ENCODE data around the gene CREB5.

DNA sequence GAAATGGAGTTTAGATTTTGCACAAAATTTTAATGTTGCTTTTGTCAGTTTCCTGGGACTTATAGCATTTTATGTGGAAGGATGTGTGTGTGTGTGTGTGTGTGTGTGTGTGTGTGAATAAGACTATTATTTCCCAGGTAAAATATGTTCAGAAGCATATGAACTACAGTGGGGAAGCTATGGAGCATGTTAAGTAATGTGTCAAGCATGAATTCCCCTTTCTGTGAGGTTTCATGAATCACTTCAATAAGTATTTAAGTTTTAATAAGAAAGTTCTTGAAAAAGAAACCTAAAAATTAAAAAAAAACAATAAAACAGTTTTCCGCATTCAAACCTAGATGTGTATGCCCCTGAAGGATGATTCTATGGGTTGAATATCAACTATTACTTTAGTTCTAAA is 693 bp downstream of the CREB5 start:
- TF ChIP-seq, protein P1, sequence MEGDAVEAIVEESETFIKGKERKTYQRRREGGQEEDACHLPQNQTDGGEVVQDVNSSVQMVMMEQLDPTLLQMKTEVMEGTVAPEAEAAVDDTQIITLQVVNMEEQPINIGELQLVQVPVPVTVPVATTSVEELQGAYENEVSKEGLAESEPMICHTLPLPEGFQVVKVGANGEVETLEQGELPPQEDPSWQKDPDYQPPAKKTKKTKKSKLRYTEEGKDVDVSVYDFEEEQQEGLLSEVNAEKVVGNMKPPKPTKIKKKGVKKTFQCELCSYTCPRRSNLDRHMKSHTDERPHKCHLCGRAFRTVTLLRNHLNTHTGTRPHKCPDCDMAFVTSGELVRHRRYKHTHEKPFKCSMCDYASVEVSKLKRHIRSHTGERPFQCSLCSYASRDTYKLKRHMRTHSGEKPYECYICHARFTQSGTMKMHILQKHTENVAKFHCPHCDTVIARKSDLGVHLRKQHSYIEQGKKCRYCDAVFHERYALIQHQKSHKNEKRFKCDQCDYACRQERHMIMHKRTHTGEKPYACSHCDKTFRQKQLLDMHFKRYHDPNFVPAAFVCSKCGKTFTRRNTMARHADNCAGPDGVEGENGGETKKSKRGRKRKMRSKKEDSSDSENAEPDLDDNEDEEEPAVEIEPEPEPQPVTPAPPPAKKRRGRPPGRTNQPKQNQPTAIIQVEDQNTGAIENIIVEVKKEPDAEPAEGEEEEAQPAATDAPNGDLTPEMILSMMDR (IDR thresholded peaks at IDR 0.05): no peak
- no peak for TF ChIP-seq POLR2A (IDR thresholded peaks at IDR 0.05)
